Liver (tissue), 9 donors: ENCODE data around the gene PTPRN. TPM values are rescaled to one million over a fixed set of nuclear protein-coding genes. Genes with fewer than 3 reads are reported as not detected.

ENCODE experiments used
- DNase-seq: peaks from one replicate; pipeline ENCODE4 v3.0.0-alpha.2; 2017; ENCODE audit warnings: low spot score
- H3K27ac ChIP-seq, 2 donors: one replicate each; pipeline ENCODE4 v1.7.0; 2013; ENCODE audit warnings: inconsistent platforms in 2 of 2, low read length in 2 of 2, control low read depth in 1 of 2, low read depth in 1 of 2, mild to moderate bottlenecking in 1 of 2
- H3K27me3 ChIP-seq, 4 donors: one replicate each; pipeline versions ENCODE4 v1.6.1 to v1.7.0; 2013; ENCODE audit warnings: low read length in 3 of 4, inconsistent platforms in 1 of 4, mild to moderate bottlenecking in 1 of 4, moderate library complexity in 1 of 4; ENCODE audit not compliant: control insufficient read depth in 4 of 4, insufficient read depth in 4 of 4
- H3K36me3 ChIP-seq, 4 donors: one replicate each; pipeline versions ENCODE4 v1.6.1 to v1.7.0; 2013; ENCODE audit warnings: low read length in 3 of 4, mild to moderate bottlenecking in 3 of 4, low read depth in 1 of 4, moderate library complexity in 1 of 4; ENCODE audit not compliant: control insufficient read depth in 4 of 4, insufficient read depth in 3 of 4
- H3K4me1 ChIP-seq, 4 donors: one replicate each; pipeline versions ENCODE4 v1.6.1 to v1.7.0; 2013; ENCODE audit warnings: low read length in 3 of 4, mild to moderate bottlenecking in 3 of 4, moderate library complexity in 1 of 4; ENCODE audit not compliant: control insufficient read depth in 4 of 4, insufficient read depth in 4 of 4
- H3K4me3 ChIP-seq, 3 donors: one replicate each; pipeline versions ENCODE4 v1.6.1 to v1.7.0; 2013; ENCODE audit warnings: low read length in 3 of 3, control low read depth in 1 of 3, low read depth in 1 of 3, mild to moderate bottlenecking in 1 of 3
- H3K9ac ChIP-seq, 2 donors: one replicate each; pipeline ENCODE4 v1.7.0; 2013; ENCODE audit warnings: low read length in 2 of 2, mild to moderate bottlenecking in 2 of 2, moderate library complexity in 2 of 2, control low read depth in 1 of 2, low read depth in 1 of 2
- H3K9me3 ChIP-seq, 4 donors: one replicate each; pipeline versions ENCODE4 v1.6.1 to v1.7.0; 2013; ENCODE audit warnings: low read length in 3 of 4; ENCODE audit not compliant: control insufficient read depth in 4 of 4
- EGR1 ChIP-seq, 2 donors: IDR thresholded peaks; 2 replicates each; pipeline ENCODE4 v1.6.1; 2016 to 2018; ENCODE audit warnings: antibody characterized with exemption in 2 of 2, low read depth in 2 of 2
- FOXA1 ChIP-seq: IDR thresholded peaks from 2 replicates; pipeline ENCODE4 v1.6.1; 2016; ENCODE audit warnings: antibody characterized with exemption
- FOXA2 ChIP-seq: IDR thresholded peaks from 2 replicates; pipeline ENCODE4 v1.6.1; 2016; ENCODE audit warnings: antibody characterized with exemption
- HNF4A ChIP-seq, 2 donors: conservative IDR thresholded peaks; 2 replicates each; pipeline ENCODE4 v1.6.1; 2016; ENCODE audit warnings: antibody characterized with exemption in 2 of 2, mild to moderate bottlenecking in 2 of 2
- HNF4G ChIP-seq: IDR thresholded peaks from 2 replicates; pipeline ENCODE4 v1.6.1; 2016; ENCODE audit warnings: antibody characterized with exemption
- JUND ChIP-seq, 2 donors: IDR thresholded peaks; 2 replicates each; pipeline ENCODE4 v1.6.1; 2016; ENCODE audit warnings: antibody characterized with exemption in 2 of 2
- NR2F2 ChIP-seq: IDR thresholded peaks from 2 replicates; pipeline ENCODE4 v1.6.1; 2016; ENCODE audit warnings: antibody characterized with exemption
- RAD21 ChIP-seq, 2 donors: IDR thresholded peaks; 2 replicates each; pipeline ENCODE4 v1.6.1; 2016; ENCODE audit warnings: antibody characterized with exemption in 2 of 2, mild to moderate bottlenecking in 2 of 2
- REST ChIP-seq: IDR thresholded peaks from 2 replicates; pipeline ENCODE4 v1.6.1; 2016; ENCODE audit warnings: antibody characterized with exemption, mild to moderate bottlenecking
- RXRA ChIP-seq, 2 donors: IDR thresholded peaks; 2 replicates each; pipeline ENCODE4 v1.6.1; 2017 to 2018; ENCODE audit warnings: antibody characterized with exemption in 2 of 2, mild to moderate bottlenecking in 1 of 2
- SP1 ChIP-seq: IDR thresholded peaks from 2 replicates; pipeline ENCODE4 v1.6.1; 2018; ENCODE audit warnings: antibody characterized with exemption, mild to moderate bottlenecking
- TAF1 ChIP-seq: conservative IDR thresholded peaks from 2 replicates; pipeline ENCODE4 v1.6.1; 2016; ENCODE audit warnings: antibody characterized with exemption, mild to moderate bottlenecking
- YY1 ChIP-seq: IDR thresholded peaks from 2 replicates; pipeline ENCODE4 v1.6.1; 2016; ENCODE audit warnings: antibody characterized with exemption, mild to moderate bottlenecking
- ZBTB33 ChIP-seq: IDR thresholded peaks from 2 replicates; pipeline ENCODE4 v1.6.1; 2016; ENCODE audit warnings: antibody characterized with exemption
- WGBS: extraction: QIAGEN DNeasy Blood & Tissue Kit; methylation state at CpG from one replicate; pipeline ENCODE4 v1.1.7; 2013; 5-methylcytosine and 5-hydroxymethylcytosine counted together
- polyA plus RNA-seq, 2 donors: library from polyadenylated mRNA; stranded (reverse) in 1 of 2; unstranded in 1 of 2; fragments of 200-250 nt in 1 of 2; fragments of >200 nt in 1 of 2; fragmentation: Nextera tagmentation in 1 of 2; extraction: Ambion mirVana in 1 of 2; gene quantifications; one replicate each; pipeline versions ENCODE4 v1.2.1 to v1.2.3, GENCODE V29; 2013 to 2015
- total RNA-seq, 2 donors: library from RNA; depleted of rRNA; stranded (reverse); fragments of >200 nt; gene quantifications; one replicate each; pipeline ENCODE4 v1.2.3, GENCODE V29; 2014
- TF ChIP-seq, protein P1 (sequence below): fragments of 150-350 bp; IDR thresholded peaks from 2 replicates; pipeline ENCODE4 v1.5.1; 2017; ENCODE audit warnings: improper control_type of control experiment, low read depth, low read length; ENCODE audit not compliant: missing input control
- donor health status: healthy.
- donor health status: healthy.
- donor health status: healthy.
- donor health status: healthy.
- donor health status: healthy.

Gene PTPRN
- total and polyA plus RNA-seq, 4 donors: 2.2 TPM; not detected in 3

GRCh38 chr2:219273937-219274336 is 35.3 kb downstream of the PTPRN start:
- DNase-seq: no peak
- H3K27ac ChIP-seq: no peak overlapping the region
- 90% methylated on average over 3 of the region's 3 CpGs for WGBS
- H3K9me3 ChIP-seq: no peaks in the 10 kb centered on the region
- H3K4me1 ChIP-seq: peaks cover 9 to 33% (median 20%) of the 10 kb centered on the region in 4 donors
- H3K4me3 ChIP-seq: no peak overlapping the region
- no peaks in the 10 kb centered on the region for H3K27me3 ChIP-seq
- H3K9ac ChIP-seq: no peak overlapping the region
- TF ChIP-seq, protein P1, sequence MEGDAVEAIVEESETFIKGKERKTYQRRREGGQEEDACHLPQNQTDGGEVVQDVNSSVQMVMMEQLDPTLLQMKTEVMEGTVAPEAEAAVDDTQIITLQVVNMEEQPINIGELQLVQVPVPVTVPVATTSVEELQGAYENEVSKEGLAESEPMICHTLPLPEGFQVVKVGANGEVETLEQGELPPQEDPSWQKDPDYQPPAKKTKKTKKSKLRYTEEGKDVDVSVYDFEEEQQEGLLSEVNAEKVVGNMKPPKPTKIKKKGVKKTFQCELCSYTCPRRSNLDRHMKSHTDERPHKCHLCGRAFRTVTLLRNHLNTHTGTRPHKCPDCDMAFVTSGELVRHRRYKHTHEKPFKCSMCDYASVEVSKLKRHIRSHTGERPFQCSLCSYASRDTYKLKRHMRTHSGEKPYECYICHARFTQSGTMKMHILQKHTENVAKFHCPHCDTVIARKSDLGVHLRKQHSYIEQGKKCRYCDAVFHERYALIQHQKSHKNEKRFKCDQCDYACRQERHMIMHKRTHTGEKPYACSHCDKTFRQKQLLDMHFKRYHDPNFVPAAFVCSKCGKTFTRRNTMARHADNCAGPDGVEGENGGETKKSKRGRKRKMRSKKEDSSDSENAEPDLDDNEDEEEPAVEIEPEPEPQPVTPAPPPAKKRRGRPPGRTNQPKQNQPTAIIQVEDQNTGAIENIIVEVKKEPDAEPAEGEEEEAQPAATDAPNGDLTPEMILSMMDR: no peak
- TF ChIP-seq NR2F2 (no peak), RAD21 (IDR thresholded peaks at IDR 0.05) (no peak), JUND (IDR thresholded peaks at IDR 0.05) (no peak), FOXA2 (no peak), RXRA (IDR thresholded peaks at IDR 0.05) (no peak), FOXA1 (no peak), HNF4A (conservative IDR thresholded peaks at IDR 0.05) (no peak), SP1 (no peak), TAF1 (no peak), REST (no peak)
- no peaks in the 10 kb centered on the region for H3K36me3 ChIP-seq

- H3K4me1 ChIP-seq: peaks cover 8 to 24% (median 16%) of the 10 kb centered on the region in 4 donors
- TF ChIP-seq HNF4G (no peak), EGR1 (IDR thresholded peaks at IDR 0.05; ENCODE audit: low read depth in 2 of 2) (no peak), NR2F2 (no peak), ZBTB33 (no peak), YY1 (no peak), REST (no peak)
- TF ChIP-seq, protein P1: no peak
- DNase-seq: no peak
- no peaks in the 10 kb centered on the region for H3K36me3 ChIP-seq
- H3K27me3 ChIP-seq: no peaks in the 10 kb centered on the region
- no peak overlapping the region for H3K9ac ChIP-seq
- H3K27ac ChIP-seq: no peak overlapping the region
- no peak overlapping the region for H3K4me3 ChIP-seq
- WGBS: 81% methylated on average over 2 of the region's 2 CpGs
- no peaks in the 10 kb centered on the region for H3K9me3 ChIP-seq
These were observed 36.2 kb downstream of the PTPRN start for GRCh38 chr2:219272995-219273394.
